Measurements from ENCODE around the gene SUCLG2.

- TF ChIP-seq CTCF (IDR thresholded peaks at IDR 0.05) (no peak), POLR2A (IDR thresholded peaks at IDR 0.05) (no peak)
These were observed 103.9 kb downstream of the SUCLG2 start for GRCh38 chr3:67550541-67550940.
